Endothelial cell of umbilical vein (primary cell): ENCODE measurements around the gene GPR18. TPM values are rescaled to one million over a fixed set of nuclear protein-coding genes. Genes with fewer than 3 reads are reported as not detected.

Source experiments
- BruUV-seq: library from RNA; stranded (reverse); fragments of 400-500 nt; replicated peaks from 2 replicates; lab custom pipeline; 2021; lab: Mats Ljungman, UMichigan
- CTCF ChIA-PET: fragments of 300-600, 350-600 bp; sonication (Branson Sonifier 250); formaldehyde crosslinking; loops from one replicate; lab custom pipeline; 2021; ENCODE audit warnings: antibody characterized with exemption, inconsistent platforms; lab: Charles Lee
- POLR2A ChIA-PET: fragments of 300-600, 350-600 bp; sonication (Branson Sonifier 250); formaldehyde crosslinking; loops from one replicate; lab custom pipeline; 2021; ENCODE audit warnings: antibody characterized with exemption, inconsistent platforms; lab: Charles Lee
- DNase-seq: peaks from one replicate; pipeline ENCODE4 v3.0.0-alpha.2; 2011; ENCODE audit warnings: low read depth, low spot score
- FAIRE-seq: peaks from 2 replicates; lab custom pipeline; 2011; peaks lifted over from hg19 to GRCh38; lab: Jason Lieb, UNC
- H2AFZ ChIP-seq: 2 replicates; pipeline ENCODE4 v1.6.0; 2012; ENCODE audit warnings: low read depth, low read length, control low read depth, inconsistent platforms
- H3K27ac ChIP-seq: 2 replicates; pipeline ENCODE4 v1.5.1; 2011; ENCODE audit warnings: low read depth, mild to moderate bottlenecking, control low read depth, low read length, moderate library complexity; ENCODE audit not compliant: insufficient read depth
- H3K27me3 ChIP-seq, 2 experiments: 2 replicates each; pipeline versions ENCODE4 v1.6.0 to v1.6.1; 2011; ENCODE audit warnings: low read length in 2 of 2, mixed read lengths in 1 of 2; ENCODE audit not compliant: control insufficient read depth in 2 of 2, insufficient read depth in 2 of 2
- H3K36me3 ChIP-seq, 2 experiments: 2 replicates in 1 of 2; 3 replicates in 1 of 2; pipeline ENCODE4 v1.5.1; 2011; ENCODE audit warnings: low read length in 2 of 2, mild to moderate bottlenecking in 1 of 2, moderate library complexity in 1 of 2; ENCODE audit not compliant: control insufficient read depth in 2 of 2, insufficient read depth in 2 of 2; ENCODE audit errors: extremely low read depth in 1 of 2
- H3K4me1 ChIP-seq: 3 replicates; pipeline ENCODE4 v1.5.1; 2011; ENCODE audit warnings: mild to moderate bottlenecking, low read length; ENCODE audit not compliant: control insufficient read depth, insufficient read depth; ENCODE audit errors: extremely low read depth
- H3K4me2 ChIP-seq: 2 replicates; pipeline ENCODE4 v1.6.1; 2011; ENCODE audit warnings: low read length, control low read depth, mixed read lengths; ENCODE audit not compliant: insufficient read depth
- H3K4me3 ChIP-seq, 3 experiments: fragments of 200-600 bp in 1 of 3; sonication (generic), shearing (Covaris generic) in 1 of 3; replicated peaks in 1 of 3; 2 replicates each; pipeline ENCODE4 v1.5.1; 2011 to 2016; ENCODE audit warnings: control low read depth in 3 of 3, low read length in 3 of 3, mild to moderate bottlenecking in 2 of 3, inconsistent platforms in 1 of 3, low read depth in 1 of 3, moderate library complexity in 1 of 3; ENCODE audit not compliant: insufficient read depth in 1 of 3
- H3K79me2 ChIP-seq: 2 replicates; pipeline ENCODE4 v1.6.0; 2012; ENCODE audit warnings: low read length, inconsistent platforms; ENCODE audit not compliant: control insufficient read depth, insufficient read depth
- H3K9ac ChIP-seq: replicated peaks from 2 replicates; pipeline ENCODE3; 2011; ENCODE audit warnings: low read length, control low read depth; ENCODE audit not compliant: insufficient read depth; ENCODE audit errors: extremely low read depth
- H3K9me1 ChIP-seq: replicated peaks from 3 replicates; pipeline ENCODE4 v1.6.0; 2011; ENCODE audit warnings: mild to moderate bottlenecking, low read length; ENCODE audit not compliant: control insufficient read depth, insufficient read depth; ENCODE audit errors: extremely low read depth
- H3K9me3 ChIP-seq: replicated peaks from 2 replicates; pipeline ENCODE4 v1.5.1; 2012; ENCODE audit warnings: low read length, inconsistent platforms; ENCODE audit not compliant: control insufficient read depth, insufficient read depth
- H4K20me1 ChIP-seq: replicated peaks from 2 replicates; pipeline ENCODE3; 2011; ENCODE audit warnings: mild to moderate bottlenecking, low read length; ENCODE audit not compliant: control insufficient read depth, insufficient read depth; ENCODE audit errors: extremely low read depth
- EZH2 ChIP-seq: IDR thresholded peaks from 2 replicates; pipeline ENCODE4 v1.6.1; 2012; ENCODE audit warnings: borderline replicate concordance, low read depth, mild to moderate bottlenecking, moderate library complexity, low read length, inconsistent platforms; ENCODE audit not compliant: severe bottlenecking
- FOS ChIP-seq: IDR thresholded peaks from 2 replicates; pipeline ENCODE4 v1.6.1; 2011; ENCODE audit warnings: mild to moderate bottlenecking, low read length, moderate library complexity, borderline replicate concordance; ENCODE audit not compliant: insufficient read depth
- GATA2 ChIP-seq: IDR thresholded peaks from 2 replicates; pipeline ENCODE4 v1.7.0; 2011; ENCODE audit warnings: low read depth, mild to moderate bottlenecking, moderate library complexity, mixed read lengths, low read length; ENCODE audit not compliant: insufficient read length, insufficient read depth
- JUN ChIP-seq: IDR thresholded peaks from 2 replicates; pipeline ENCODE4 v1.6.1; 2011; ENCODE audit warnings: borderline replicate concordance, low read depth; ENCODE audit not compliant: insufficient read length, insufficient read depth
- MAX ChIP-seq: IDR thresholded peaks from 2 replicates; pipeline ENCODE4 v1.6.1; 2011; ENCODE audit not compliant: insufficient read depth, insufficient read length
- MYC ChIP-seq: IDR thresholded peaks from one replicate; pipeline ENCODE4 v1.6.1; 2011; ENCODE audit warnings: mild to moderate bottlenecking, low read depth, low read length
- POLR2A ChIP-seq: IDR thresholded peaks from 2 replicates; pipeline ENCODE4 v1.6.1; 2012; ENCODE audit warnings: low read depth, mild to moderate bottlenecking, control low read depth, low read length
- POLR2AphosphoS5 ChIP-seq: IDR thresholded peaks from 2 replicates; pipeline ENCODE4 v1.6.1; 2012; ENCODE audit warnings: low read depth, mild to moderate bottlenecking, control low read depth, low read length, moderate library complexity; ENCODE audit not compliant: insufficient read depth
- dilution Hi-C: fragments of 300-500 bp; cut with MboI; formaldehyde crosslinking; loops from one replicate; pipeline ENCODE4 v1.15.0; 2019; ENCODE audit warnings: low sequenced_read_pairs; ENCODE audit not compliant: extremely low pct_ligation_motif_present
- intact Hi-C: fragments of 100-400 bp; cut with micrococcal nuclease; formaldehyde crosslinking; loops from one replicate; pipeline ENCODE4 v1.10.0; 2022
- polyA plus RNA-seq, 4 experiments: library from polyadenylated mRNA; depleted of rRNA in 3 of 4; stranded (reverse) in 3 of 4; unstranded in 1 of 4; fragments of >200 nt; gene quantifications; 2 replicates each; pipeline versions ENCODE4 v1.2.1 to v1.2.3, GENCODE V29; 2011 to 2012; ENCODE audit warnings: missing spikeins in 1 of 4
- total RNA-seq: library from RNA; stranded (reverse); gene quantifications from 2 replicates; pipeline ENCODE4 v1.2.3, GENCODE V29; 2021
- TF ChIP-seq, protein P1 (sequence below), 2 donors: IDR thresholded peaks; 1 replicate in 1 of 2; 2 replicates in 1 of 2; pipeline ENCODE4 v1.5.1; 2011; ENCODE audit warnings: low read length in 2 of 2, mild to moderate bottlenecking in 2 of 2, moderate library complexity in 2 of 2, control low read depth in 1 of 2, inconsistent platforms in 1 of 2, low read depth in 1 of 2; ENCODE audit not compliant: insufficient read depth in 1 of 2; ENCODE audit errors: extremely low read depth in 1 of 2

GPR18 gene
- total and polyA plus RNA-seq, 2 donors (not counting 3 experiments of a cell fraction or from before 2014, with no cell fraction given) = not detected

DNA sequence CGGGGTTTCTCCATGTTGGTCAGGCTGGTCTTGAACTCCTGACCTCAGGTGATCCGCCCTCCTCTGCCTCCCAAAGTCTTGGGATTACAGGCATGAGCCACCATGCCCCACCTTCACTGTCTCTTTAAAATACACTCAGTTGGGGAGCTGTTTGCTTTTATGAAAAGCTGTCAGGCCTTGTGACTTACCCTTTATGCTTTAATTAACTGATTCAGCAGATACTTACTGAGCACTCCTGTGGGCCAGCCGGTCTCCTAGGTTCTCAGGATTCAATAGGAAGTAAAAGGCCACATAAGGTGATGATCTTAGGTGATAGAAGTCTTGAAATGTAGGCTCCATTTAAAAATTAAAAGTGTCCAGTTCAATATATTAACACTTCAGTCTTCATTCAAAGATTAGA, 50.0 kb downstream of the GPR18 start:
- Histone ChIP-seq H3K27ac (no peak overlapping the region), H2AFZ (no peak overlapping the region), H3K4me2 (no peak overlapping the region), H3K4me3 (no peak overlapping the region), H3K79me2 (peaks cover 61% of the 10 kb centered on the region), H3K9me1 (no peaks in the 10 kb centered on the region), H3K9ac (no peak overlapping the region), H3K36me3 (peaks cover 0 to 4% of the 10 kb centered on the region in 2 experiments), H3K27me3 (no peaks in the 10 kb centered on the region), H3K9me3 (no peaks in the 10 kb centered on the region), H3K4me1 (no peaks in the 10 kb centered on the region), H4K20me1 (peaks cover 2% of the 10 kb centered on the region)
- no peak for TF ChIP-seq POLR2A
- TF ChIP-seq FOS = no peak
- TF ChIP-seq JUN = no peak
- TF ChIP-seq, protein P1, sequence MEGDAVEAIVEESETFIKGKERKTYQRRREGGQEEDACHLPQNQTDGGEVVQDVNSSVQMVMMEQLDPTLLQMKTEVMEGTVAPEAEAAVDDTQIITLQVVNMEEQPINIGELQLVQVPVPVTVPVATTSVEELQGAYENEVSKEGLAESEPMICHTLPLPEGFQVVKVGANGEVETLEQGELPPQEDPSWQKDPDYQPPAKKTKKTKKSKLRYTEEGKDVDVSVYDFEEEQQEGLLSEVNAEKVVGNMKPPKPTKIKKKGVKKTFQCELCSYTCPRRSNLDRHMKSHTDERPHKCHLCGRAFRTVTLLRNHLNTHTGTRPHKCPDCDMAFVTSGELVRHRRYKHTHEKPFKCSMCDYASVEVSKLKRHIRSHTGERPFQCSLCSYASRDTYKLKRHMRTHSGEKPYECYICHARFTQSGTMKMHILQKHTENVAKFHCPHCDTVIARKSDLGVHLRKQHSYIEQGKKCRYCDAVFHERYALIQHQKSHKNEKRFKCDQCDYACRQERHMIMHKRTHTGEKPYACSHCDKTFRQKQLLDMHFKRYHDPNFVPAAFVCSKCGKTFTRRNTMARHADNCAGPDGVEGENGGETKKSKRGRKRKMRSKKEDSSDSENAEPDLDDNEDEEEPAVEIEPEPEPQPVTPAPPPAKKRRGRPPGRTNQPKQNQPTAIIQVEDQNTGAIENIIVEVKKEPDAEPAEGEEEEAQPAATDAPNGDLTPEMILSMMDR (IDR thresholded peaks at IDR 0.05; ENCODE audit: extremely low read depth in 1 of 2, insufficient read depth in 1 of 2, low read depth in 1 of 2, low read length in 2 of 2) = no peak
- no peak for TF ChIP-seq POLR2AphosphoS5
- no peak for TF ChIP-seq GATA2
- no peak for TF ChIP-seq MYC
- TF ChIP-seq MAX = no peak
- TF ChIP-seq EZH2 = no peak
- DNase-seq (no peak), FAIRE-seq (no peak)
- intact Hi-C loops = loop anchor here (10.0 kb wide), 1 partner anchor 227 kb away; no protein-coding TSS in a partner anchor
- POLR2A ChIA-PET = no interaction called here
- dilution Hi-C loops = no loop called here
- no TSS peak for BruUV-seq
- CTCF ChIA-PET = no interaction called here
